ENCODE data around the gene AFM.

AFM gene

GRCh38 chr4:73470728-73471127 is 10.8 kb upstream of the AFM start:
- no peak for TF ChIP-seq CTCF (IDR thresholded peaks at IDR 0.05; ENCODE audit: low read depth, low read length)

GRCh38 chr4:73477176-73477575 is 4.4 kb upstream of the AFM start:
- H3K4me3 ChIP-seq (ENCODE audit: low read depth, low read length) = no peak overlapping the region
- no peaks in the 10 kb centered on the region for H3K27me3 ChIP-seq (ENCODE audit: insufficient read depth, low read depth, severe bottlenecking)
- peaks cover 13% of the 10 kb centered on the region for H3K9me3 ChIP-seq (ENCODE audit: severe bottlenecking)
- no peak for DNase-seq
- no peaks in the 10 kb centered on the region for H3K36me3 ChIP-seq
- TF ChIP-seq CTCF (IDR thresholded peaks at IDR 0.05; ENCODE audit: low read depth, low read length) = no peak
- H3K27ac ChIP-seq = no peak overlapping the region

More at GRCh38 chr4:73470728-73471127, 10.8 kb upstream of the AFM start:
- peaks cover 13% of the 10 kb centered on the region for H3K9me3 ChIP-seq (ENCODE audit: severe bottlenecking)
- DNase-seq = no peak
- H3K27ac ChIP-seq = no peak overlapping the region
- H3K4me3 ChIP-seq (ENCODE audit: low read depth, low read length) = no peak overlapping the region
- no peaks in the 10 kb centered on the region for H3K36me3 ChIP-seq
- no peaks in the 10 kb centered on the region for H3K27me3 ChIP-seq (ENCODE audit: insufficient read depth, low read depth, severe bottlenecking)

- no peak for TF ChIP-seq CTCF (IDR thresholded peaks at IDR 0.05; ENCODE audit: low read depth, low read length)
- Histone ChIP-seq H3K9me3 (ENCODE audit: severe bottlenecking) (peaks cover 10% of the 10 kb centered on the region), H3K36me3 (no peaks in the 10 kb centered on the region), H3K4me3 (ENCODE audit: low read depth, low read length) (no peak overlapping the region), H3K27ac (no peak overlapping the region), H3K27me3 (ENCODE audit: insufficient read depth, low read depth, severe bottlenecking) (no peaks in the 10 kb centered on the region)
- no peak for DNase-seq
Measured at GRCh38 chr4:73479323-73479722, 2.2 kb upstream of the AFM start.

GRCh38 chr4:73485085-73485484 is 3.5 kb downstream of the AFM start:
- TF ChIP-seq CTCF (IDR thresholded peaks at IDR 0.05; ENCODE audit: low read depth, low read length) = no peak
- H3K4me3 ChIP-seq (ENCODE audit: low read depth, low read length) = no peak overlapping the region
- H3K9me3 ChIP-seq (ENCODE audit: severe bottlenecking) = no peaks in the 10 kb centered on the region
- H3K36me3 ChIP-seq = no peaks in the 10 kb centered on the region
- H3K27ac ChIP-seq = no peak overlapping the region
- no peaks in the 10 kb centered on the region for H3K27me3 ChIP-seq (ENCODE audit: insufficient read depth, low read depth, severe bottlenecking)
- no peak for DNase-seq

- no peak for TF ChIP-seq CTCF (IDR thresholded peaks at IDR 0.05; ENCODE audit: low read depth, low read length)
- Histone ChIP-seq H3K27me3 (ENCODE audit: insufficient read depth, low read depth, severe bottlenecking) (no peaks in the 10 kb centered on the region), H3K9me3 (ENCODE audit: severe bottlenecking) (no peaks in the 10 kb centered on the region), H3K27ac (no peak overlapping the region), H3K36me3 (no peaks in the 10 kb centered on the region), H3K4me3 (ENCODE audit: low read depth, low read length) (no peak overlapping the region)
- no peak for DNase-seq
Measured at GRCh38 chr4:73485596-73485995, 4.1 kb downstream of the AFM start.

GRCh38 chr4:73486497-73486896 is 5.0 kb downstream of the AFM start:
- Histone ChIP-seq H3K9me3 (ENCODE audit: severe bottlenecking) (no peaks in the 10 kb centered on the region), H3K4me3 (ENCODE audit: low read depth, low read length) (no peak overlapping the region), H3K36me3 (no peaks in the 10 kb centered on the region), H3K27me3 (ENCODE audit: insufficient read depth, low read depth, severe bottlenecking) (no peaks in the 10 kb centered on the region), H3K27ac (no peak overlapping the region)
- DNase-seq = no peak
- TF ChIP-seq CTCF (IDR thresholded peaks at IDR 0.05; ENCODE audit: low read depth, low read length) = no peak
